Sigmoid colon (tissue), 4 donors: ENCODE data around the gene PAN2.

ENCODE experiments used
- EP300 ChIP-seq, 4 donors: sonication (generic); formaldehyde crosslinking; IDR thresholded peaks; one replicate each; pipeline ENCODE4 v1.6.1; 2017; ENCODE audit warnings: antibody characterized with exemption in 4 of 4
- POLR2A ChIP-seq, 2 donors: fragments of 450-650 bp; IDR thresholded peaks; one replicate each; pipeline ENCODE4 v1.6.1; 2016; ENCODE audit warnings: antibody characterized with exemption in 2 of 2, mild to moderate bottlenecking in 2 of 2, moderate library complexity in 2 of 2
- POLR2AphosphoS5 ChIP-seq, 4 donors: sonication (generic); formaldehyde crosslinking; IDR thresholded peaks; one replicate each; pipeline ENCODE4 v1.6.1; 2017; ENCODE audit warnings: antibody characterized with exemption in 4 of 4
- TF ChIP-seq, protein P1 (sequence below), 4 experiments: fragments of 450-650 bp in 3 of 4; fragments of 200-600 bp in 1 of 4; IDR thresholded peaks; one replicate each; pipeline ENCODE4 v1.5.1; 2016 to 2019; ENCODE audit warnings: antibody characterized with exemption in 4 of 4, mild to moderate bottlenecking in 3 of 4, moderate library complexity in 2 of 4

DNA sequence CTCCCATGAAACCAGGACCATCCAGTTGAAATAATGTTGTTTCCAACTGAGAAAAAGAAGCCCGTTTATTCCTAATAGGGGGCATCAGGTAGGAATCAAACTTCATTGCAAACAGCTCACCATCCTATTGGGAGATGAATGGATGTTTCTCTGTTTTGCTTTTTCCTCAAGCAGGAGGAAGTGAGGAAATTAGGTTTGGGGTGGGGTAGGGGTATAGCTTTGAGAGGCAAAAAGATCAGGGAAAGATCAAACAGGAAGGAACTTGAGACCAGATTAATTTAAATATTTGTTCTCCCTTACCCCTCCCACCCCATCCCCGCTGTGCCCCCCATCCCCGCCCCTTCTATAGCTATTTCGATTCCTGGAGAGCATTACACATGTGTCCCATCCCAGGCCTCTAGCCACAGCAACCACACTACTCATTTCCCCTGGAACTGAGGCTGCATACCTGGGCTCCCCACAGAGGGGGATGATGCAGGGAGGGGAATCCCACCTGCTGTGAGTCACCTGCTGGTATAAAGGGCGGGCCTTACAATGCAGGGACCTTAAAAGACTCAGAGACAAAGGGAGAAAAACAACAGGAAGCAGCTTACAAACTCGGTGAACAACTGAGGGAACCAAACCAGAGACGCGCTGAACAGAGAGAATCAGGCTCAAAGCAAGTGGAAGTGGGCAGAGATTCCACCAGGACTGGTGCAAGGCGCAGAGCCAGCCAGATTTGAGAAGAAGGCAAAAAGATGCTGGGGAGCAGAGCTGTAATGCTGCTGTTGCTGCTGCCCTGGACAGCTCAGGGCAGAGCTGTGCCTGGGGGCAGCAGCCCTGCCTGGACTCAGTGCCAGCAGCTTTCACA lies 4.7 kb upstream of the PAN2 start, which contains the start of gene IL23A:
- TF ChIP-seq, protein P1, sequence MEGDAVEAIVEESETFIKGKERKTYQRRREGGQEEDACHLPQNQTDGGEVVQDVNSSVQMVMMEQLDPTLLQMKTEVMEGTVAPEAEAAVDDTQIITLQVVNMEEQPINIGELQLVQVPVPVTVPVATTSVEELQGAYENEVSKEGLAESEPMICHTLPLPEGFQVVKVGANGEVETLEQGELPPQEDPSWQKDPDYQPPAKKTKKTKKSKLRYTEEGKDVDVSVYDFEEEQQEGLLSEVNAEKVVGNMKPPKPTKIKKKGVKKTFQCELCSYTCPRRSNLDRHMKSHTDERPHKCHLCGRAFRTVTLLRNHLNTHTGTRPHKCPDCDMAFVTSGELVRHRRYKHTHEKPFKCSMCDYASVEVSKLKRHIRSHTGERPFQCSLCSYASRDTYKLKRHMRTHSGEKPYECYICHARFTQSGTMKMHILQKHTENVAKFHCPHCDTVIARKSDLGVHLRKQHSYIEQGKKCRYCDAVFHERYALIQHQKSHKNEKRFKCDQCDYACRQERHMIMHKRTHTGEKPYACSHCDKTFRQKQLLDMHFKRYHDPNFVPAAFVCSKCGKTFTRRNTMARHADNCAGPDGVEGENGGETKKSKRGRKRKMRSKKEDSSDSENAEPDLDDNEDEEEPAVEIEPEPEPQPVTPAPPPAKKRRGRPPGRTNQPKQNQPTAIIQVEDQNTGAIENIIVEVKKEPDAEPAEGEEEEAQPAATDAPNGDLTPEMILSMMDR (IDR thresholded peaks at IDR 0.05): no peak
- no peak for TF ChIP-seq POLR2AphosphoS5 (IDR thresholded peaks at IDR 0.05)
- TF ChIP-seq EP300 (IDR thresholded peaks at IDR 0.05): no peak
- TF ChIP-seq POLR2A (IDR thresholded peaks at IDR 0.05): no peak
